Measurements from ENCODE around the gene GPC5.
"Not testable (repeated sequence)": the region's sequence is repeated elsewhere in the genome, so short reads cannot be mapped to it uniquely, and the experiment has no call there.

Gene GPC5

DNA sequence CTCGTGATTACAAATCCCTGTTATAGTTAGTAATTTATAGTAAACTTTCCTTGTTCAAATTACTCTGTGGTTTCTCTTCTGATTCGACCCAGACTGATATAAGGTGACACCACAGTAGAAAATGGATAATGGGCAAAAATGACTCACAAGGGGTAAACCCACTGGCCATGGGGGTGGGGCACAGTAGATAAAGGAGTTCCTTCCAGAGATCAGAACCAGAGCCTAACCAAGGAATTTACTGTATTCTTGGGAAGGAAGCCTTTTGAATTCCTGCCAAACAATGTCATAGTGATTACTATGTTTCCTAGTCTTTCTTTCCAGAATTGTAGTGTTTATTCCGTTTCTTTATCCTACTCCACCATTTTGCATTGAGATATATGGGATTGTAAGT is 29.0 kb upstream of the GPC5 start:
- DNase-seq (ENCODE audit: low read depth) = no peak

DNA sequence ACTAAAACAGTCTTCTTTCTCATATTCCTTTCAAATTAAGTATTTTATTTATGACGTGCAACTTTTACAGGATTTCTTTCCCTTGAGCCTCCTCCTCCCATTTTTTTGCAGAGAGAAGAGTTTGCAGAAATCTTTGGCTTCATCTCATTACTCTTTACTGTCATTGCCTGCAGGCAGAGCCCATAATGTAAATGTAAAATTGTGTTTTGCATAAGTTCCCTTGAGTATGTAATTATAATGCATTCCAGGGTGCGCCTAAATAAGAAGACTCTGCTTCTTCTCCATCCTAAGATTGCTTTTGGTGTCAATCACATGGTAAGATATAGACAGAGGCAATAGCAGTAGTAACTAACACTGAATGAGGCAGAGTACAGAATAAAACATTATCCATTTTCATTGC is 27.9 kb upstream of the GPC5 start:
- DNase-seq (ENCODE audit: low read depth) = no peak

DNA sequence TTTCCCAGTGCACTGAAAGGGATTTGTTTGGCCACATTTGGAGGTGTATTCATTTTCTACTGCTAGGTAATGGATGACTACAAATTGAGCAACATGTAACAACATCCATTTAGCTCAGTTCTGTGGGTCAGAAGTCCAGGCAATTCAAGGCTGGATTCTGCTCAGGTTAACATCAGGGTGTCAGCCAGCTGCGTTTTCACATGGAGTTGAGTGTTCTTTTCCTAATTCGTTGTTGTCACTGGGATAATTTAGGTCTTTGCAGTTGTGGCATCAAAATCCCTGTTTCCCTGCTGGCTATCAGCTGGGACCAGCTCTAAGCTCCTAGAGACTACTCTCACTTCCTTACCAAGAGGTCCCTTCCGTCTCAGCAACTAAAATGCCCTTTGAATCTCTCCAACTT is 25.5 kb upstream of the GPC5 start:
- no peak for DNase-seq (ENCODE audit: low read depth)

DNA sequence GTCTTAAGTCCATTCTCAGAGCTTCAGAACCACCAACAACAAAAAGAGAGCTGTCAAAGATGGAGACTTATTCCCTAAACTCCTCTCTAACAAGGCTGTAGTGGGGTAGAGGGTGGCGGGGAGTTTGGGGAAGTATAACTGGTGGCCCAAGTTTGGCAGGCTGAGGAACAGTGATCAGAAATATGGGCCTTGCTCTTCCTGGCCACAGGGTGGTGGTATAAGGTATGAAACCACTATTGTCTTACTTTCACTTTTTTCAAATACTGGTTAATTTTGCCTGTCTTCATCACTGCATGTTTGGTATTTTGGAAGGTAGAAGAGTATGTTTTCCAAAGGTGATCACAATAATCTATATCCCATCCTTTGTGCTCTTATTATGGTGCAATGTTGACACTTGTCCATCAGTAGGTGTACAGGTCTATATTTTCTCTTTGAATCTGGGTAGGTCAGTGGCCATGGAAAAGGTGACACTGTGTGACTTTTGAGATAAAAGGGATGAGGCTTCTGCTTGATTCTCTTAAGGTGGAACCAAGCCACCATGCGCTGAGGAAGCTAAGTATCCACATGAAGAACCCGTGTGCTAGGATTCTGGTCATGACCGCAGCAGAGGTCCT is 23.2 kb upstream of the GPC5 start:
- DNase-seq (ENCODE audit: low read depth) = no peak

DNA sequence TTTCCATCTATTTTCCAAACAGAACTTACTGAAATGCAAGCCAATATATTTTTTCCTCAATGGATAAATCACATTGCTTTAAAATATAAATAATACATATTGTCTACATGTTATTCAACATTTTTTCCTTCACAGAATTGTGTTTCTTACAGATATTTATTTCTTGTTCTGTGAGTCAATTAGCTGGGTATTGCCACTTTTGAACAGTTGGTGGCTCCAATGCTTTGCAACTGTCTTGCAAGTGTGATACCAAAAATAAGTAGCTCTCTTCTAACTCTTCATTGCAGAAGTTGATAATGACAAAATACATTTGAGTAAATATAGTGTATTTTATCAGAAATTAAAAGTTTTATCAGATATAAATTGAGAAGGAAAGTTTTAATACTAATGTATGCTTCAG is 17.1 kb upstream of the GPC5 start:
- DNase-seq (ENCODE audit: low read depth) = no peak

DNA sequence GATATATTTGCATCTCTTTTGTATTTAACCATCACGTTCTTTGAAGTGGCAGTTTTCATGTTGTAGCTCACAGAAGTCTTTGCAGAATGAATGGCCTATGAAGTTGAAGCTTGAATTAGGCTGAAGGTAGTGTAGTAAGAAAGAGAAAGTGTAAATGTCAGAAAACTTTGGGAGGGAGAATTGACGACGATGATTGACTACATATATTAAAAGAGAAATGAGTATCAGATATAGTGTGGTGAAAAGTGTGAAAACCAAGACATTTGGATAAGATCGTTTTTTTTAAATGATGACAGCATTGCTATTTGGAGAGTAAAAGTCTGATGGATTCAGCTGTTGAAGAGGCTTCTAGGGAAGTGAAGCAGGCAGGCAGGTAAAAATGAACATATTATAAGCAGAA is 14.6 kb upstream of the GPC5 start:
- no peak for DNase-seq (ENCODE audit: low read depth)

DNA sequence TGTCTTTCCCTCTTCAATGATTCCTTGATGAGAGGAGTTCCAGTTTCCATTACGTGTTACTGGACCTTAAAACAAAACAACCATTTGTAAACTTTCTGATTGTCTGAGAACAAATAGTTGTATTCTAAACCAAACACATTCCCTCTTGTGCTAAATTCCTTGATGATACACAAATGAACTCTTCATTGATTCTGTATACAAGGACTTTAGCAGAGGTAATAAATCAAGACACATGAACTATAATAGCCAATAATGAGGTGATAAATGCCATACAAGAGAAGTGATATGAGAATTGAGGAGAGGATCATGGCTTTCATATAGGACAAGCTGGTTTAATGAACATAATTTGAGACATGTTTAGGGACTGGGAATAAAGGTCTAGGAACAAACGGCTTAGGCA is 13.5 kb upstream of the GPC5 start:
- no peak for DNase-seq (ENCODE audit: low read depth)

DNA sequence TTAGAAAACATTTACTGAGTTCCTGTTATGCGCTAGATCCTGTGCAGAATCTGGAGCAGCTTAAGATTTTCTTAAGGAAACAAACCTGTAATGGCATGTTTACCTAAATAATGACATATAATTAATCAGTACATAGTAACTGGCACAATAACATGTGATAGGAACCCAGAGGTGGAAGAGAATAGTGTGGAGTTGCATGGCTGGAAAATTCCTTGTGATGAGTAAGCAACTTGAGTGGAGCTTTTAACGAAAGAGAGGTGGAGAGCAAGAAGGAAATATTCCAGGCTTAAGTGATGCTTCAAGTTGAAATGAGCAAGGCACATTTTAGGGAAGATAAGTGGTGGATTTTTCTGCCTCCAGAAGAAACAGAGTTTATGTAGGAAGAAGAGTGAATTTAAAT is 9.2 kb upstream of the GPC5 start:
- no peak for DNase-seq (ENCODE audit: low read depth)

DNA sequence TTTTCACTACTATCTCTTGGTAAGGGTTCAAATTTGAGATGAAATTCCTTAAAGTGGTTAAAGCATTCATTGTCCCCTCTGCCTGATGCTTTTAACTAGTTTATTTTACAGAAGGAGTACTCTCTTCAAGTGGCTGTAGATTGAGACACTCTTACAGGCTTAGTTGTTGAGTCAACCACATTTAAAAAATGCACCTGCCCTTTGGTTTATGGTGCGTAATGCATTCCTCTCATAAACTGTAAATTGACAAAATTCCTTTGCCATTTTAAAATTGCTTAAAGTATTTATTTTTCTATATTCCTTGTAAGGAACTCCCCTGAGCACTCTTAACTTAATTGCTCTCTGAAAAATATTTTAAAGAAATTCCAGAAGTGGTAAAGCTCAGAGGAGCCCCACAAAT is 826 bp upstream of the GPC5 start:
- no peak for DNase-seq (ENCODE audit: low read depth)

DNA sequence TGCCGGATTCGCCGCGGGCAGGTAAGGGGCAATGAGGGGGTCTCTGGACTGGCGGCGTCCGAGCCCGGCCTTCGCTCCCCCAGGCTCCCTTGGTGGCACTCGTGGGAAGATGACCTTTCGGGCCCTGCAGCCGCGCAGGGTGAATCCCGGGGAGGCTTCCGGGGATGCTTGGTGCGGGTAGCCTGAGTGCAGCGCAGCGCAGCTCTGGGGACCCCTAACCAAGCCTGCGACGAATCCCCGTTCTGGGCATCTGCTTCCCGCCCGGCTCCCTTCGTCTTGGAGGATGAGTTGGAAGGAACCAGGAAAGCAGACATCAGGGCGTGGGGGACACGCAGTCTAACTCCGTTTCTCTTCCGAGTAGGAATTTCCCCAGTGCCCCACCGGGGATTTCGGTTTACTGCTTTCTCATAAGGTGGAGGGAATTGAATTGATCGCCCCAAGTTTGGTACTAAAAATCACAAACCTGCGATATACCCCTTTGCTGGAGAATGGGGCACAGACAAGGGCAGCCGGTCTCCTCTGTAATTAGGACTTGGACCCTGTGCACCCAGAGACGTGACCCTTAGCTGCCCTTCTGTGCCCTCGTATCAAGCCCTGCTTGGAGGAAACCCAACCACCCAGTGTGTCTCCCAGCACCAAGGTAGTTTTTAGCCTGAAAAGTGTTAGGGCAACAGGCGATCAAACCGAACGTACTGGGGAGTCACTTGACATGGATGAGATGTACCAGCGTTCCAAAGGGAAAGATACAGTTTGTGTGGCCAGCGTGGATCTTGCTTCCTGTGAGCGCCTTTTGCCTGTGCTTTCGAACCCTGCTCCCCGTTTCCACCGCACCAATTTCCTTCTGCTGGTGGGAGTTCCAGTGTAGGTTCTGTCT is 1.0 kb downstream of the GPC5 start:
- DNase-seq (ENCODE audit: low read depth) = no peak

DNA sequence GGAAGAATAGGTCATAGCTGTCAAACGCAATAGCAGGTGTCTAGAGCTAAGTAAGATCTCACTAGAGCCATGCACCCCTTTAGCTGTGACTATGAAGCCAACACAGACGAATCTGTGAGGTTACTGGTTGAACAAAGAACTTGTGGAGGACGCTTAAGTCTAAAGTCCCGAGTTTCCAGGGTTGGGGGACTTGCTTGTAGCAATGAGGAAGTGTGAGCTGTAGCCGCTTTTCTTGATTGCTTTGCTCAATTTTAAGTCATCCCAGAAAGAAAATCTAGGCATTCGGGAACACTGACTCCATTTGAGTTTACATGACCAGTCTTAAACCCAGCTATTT is 1.6 kb downstream of the GPC5 start:
- DNase-seq (ENCODE audit: low read depth) = no peak

DNA sequence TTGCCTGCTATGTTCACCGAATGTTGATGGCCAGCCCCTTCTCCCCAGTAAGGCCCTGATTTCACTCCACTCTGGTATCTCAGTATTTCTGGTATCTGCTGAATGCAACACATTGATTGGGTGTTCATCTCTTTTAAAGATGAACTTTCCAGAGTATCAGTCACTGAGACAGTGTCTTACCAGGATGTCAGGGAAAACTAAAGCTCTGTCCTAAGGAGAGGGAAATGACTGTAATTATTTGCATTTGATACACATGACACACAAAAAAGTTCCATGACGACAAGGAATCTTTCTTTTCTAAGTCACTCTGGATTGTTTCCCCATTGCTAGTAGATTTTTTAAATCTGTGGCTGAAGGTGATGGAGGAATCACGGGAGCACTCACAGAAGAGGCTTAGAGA is 2.2 kb downstream of the GPC5 start:
- no peak for DNase-seq (ENCODE audit: low read depth)

DNA sequence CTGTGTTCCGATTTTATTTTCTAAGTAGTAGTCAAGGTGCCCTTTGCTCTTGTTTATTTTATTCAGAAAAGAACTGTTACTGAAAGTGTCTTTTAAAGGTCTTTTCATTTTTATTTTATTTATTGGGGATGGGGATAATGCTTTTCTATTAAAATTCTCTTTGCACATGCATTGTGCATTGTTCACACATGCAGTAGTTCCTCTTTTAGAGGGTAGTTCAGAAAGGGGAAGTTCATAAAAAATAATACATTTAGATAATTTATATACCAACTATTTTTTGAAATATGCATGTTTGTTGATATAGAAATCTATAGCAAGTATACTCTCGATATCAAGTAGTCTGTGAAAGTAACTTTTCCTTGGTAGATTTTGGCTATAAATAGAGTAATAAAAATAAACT is 3.5 kb downstream of the GPC5 start:
- DNase-seq (ENCODE audit: low read depth) = no peak

DNA sequence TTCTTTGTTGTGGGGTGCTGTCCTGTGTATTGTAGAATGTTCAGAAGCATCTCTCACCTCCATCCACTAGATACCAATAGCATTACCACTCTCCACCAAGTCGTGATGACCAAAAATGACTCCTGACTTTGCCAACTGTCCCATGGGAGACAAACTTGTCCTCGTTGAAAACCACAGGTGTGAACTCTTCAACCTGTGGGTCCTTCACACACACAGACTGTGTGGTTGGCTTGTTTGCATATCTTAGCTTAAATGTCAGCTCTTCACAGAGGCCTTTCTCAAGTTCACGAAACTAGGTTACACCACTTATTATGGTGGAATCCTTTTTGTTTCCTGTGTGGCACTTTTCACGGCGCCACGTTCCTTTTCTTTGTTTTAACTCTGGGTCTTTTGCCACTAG is 6.8 kb downstream of the GPC5 start:
- no peak for DNase-seq (ENCODE audit: low read depth)

DNA sequence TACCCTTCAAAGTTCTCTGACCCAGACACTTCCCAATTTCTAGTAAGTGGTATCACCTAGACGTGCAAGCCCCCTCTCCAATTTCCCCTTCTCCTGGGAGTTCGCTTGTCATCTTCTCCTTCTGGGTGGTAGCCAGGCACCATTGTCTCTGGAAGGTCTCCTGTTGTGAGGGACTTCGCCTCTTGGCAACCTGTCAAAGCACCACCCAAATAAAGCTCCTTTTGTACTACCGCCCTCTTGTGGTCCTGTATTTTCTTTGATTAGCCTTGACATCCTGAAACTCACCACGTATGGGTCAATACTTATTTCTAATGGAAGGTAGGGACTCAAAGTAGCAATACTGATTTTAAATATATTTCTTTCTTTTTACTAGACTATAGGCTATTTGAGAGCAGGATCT is 8.2 kb downstream of the GPC5 start:
- no peak for DNase-seq (ENCODE audit: low read depth)

DNA sequence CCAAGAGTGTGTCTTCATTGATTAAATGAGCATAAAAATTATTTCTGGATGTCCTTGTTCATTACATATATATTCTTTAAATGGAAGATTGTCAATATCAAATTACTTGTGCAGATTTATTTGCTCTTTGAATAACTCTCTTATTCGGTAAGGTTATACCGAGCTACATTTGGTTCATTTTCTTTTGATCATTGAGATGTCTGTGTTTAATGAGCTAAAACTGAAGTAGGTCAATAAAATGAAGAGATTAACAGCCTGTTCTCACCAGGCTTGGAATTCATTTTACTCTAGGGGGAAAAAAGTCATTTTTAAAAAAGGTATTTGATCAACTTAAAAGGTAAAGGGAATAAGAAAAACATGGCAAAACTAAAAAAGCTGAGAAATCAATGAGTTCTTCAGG is 10.6 kb downstream of the GPC5 start:
- no peak for DNase-seq (ENCODE audit: low read depth)

DNA sequence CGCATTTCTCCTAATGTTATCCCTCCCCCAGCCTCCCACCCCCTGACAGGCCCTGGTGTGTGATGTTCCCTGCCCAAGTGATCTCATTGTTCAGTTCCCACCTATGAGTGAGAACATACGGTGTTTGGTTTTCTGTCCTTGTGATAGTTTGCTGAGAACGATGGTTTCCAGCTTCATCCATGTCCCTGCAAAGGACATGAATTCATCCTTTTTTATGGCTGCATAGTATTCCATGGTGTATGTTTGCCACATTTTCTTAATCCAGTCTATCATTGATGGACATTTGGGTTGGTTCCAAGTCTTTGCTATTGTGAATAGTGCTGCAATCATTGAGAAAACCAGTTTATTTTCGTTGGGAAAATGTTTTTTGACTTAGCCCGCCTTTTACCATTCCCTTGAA is 18.2 kb downstream of the GPC5 start:
- DNase-seq (ENCODE audit: low read depth) = not testable (repeated sequence)

DNA sequence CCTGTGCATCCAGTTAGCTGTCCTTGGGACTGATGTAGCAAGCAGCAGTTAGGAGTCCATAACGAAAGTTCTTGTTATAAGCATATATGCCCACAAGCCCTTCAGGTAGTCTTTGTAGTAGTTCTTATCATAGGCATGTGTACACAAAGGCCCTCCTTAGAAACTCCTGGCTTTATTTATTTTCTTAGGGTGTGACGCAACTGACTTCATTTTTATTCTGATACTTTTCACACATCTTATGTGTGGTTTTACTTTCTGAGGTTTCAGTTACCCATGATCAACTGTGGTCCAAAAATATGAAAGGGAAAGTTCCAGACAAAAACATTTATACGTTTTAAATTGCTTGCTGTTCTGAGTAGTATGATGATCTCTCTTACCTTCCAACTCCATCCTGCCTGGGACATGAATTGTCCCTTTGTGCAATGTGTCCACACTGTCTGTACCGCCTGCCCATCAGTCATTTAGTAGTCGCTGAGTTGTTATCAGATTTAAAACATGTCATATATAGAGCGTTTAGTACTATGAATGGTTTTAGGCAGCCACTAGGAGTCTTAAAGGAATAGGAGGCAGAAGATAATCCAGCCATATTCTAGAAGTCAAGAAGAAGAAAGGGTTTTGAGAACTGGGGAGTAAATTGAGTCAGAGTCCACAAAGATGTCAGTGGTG is 19.4 kb downstream of the GPC5 start:
- DNase-seq (ENCODE audit: low read depth) = no peak

DNA sequence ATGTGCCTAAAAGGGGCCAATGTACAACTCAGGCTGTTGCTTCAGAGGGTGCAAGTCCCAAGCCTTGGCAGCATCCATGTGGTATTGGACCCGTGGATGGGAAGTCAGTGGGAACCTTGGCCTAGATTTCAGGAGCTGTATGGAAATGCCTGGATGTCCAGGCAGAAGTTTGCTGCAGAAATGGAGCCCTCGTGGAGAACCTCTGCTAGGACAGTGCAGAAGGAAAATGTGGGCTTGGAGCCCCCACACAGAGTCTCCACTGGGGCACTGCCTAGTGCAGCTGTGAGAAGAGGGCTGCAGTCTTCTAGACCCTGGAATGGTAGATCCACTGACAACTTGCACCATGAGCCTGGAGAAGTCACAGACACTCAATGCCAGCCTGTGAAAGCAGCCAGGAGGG is 28.5 kb downstream of the GPC5 start:
- no peak for DNase-seq (ENCODE audit: low read depth)

DNA sequence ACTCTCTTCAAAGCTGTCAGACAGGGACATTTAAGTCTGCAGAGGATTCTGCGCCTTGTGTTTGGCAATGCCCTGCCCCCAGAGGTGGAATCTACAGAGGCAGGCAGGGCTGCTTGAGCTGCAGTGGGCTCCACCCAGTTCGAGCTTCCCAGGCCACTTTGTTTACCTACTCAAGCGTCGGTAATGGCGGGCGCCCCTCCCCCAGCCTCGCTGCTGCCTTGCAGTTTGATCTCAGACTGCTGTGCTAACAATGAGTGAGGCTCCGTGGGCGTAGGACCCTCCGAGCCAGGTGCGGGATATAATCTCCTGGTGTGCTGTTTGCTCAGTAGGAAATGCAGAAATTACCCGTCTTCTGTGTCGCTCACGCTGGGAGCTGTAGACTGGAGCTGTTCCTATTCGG is 40.3 kb downstream of the GPC5 start:
- DNase-seq (ENCODE audit: low read depth) = not testable (repeated sequence)

DNA sequence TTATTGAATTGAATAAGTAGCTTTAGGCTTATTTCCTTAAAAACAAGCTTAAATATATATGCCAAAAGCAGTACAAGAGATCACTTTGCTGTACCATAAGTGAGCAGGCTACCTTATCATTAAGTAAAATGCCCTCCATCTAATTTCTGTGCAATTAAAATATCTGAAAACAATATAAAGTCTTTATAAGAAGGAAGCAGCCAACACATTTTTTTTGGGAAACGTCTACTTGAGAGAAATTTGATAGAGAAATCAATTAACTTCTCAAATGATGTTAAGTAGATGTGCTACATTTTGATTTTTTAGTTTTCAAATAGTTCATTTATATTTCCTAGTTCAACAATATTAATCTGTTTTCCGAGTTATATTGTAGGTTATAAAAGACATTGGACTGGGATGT is 52.5 kb downstream of the GPC5 start:
- no peak for DNase-seq (ENCODE audit: low read depth)

DNA sequence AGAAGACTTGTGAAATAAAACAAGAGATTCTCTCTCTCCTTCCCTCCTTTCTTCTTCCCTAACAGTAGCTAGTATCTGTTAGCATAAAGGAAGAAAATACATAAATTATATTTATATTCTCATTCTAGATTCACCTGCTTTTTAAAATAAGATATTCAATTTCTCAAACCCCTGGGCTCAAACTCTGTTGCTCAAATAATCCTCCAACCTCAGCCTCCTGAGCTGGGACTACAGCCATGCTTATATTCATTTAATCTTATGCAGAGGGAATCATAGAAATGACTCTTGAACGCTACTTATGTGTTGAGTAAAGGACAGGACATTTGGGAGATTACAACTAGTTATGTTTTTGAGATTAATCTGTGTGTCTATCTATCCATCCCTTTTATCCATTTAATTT is 56.2 kb downstream of the GPC5 start:
- DNase-seq (ENCODE audit: low read depth) = no peak

DNA sequence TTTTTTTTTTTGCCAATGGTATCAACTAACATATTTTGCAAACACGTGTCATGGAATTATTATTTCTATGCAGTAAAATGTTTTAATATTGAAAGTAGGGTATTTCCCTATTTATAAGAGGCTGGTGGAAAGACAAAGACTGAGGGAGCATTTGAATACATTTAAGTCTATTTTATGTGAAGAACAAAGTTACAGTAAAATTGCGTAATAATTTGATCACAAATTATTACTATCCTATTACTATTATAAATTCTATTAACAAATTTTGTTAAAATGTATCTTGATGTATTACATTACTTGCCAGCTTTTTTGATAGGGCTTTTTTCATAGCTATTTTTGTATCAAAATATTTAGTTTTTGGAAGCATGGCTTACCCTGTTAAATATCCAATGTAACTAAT is 58.4 kb downstream of the GPC5 start:
- no peak for DNase-seq (ENCODE audit: low read depth)

DNA sequence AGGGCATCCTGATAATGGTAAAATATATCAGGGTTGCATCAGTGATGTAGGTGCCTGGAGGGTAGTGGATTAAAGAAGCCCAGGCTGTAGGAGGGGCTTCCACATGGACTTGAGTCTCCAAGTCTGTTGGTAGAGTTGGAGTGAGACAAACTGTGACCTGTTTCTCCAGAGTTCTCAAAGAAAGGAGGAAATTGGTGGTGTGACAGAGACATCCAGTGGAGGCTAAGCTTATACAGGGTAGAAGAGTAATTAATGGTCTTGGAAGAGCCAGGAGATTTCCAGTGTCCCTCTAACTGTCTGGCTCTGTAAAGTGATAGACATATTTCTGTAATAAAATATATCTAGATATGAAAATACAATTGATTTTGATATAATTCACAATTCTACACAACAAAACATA is 61.1 kb downstream of the GPC5 start:
- no peak for DNase-seq (ENCODE audit: low read depth)

Data from stimulated activated CD8-positive, alpha-beta memory T cell treated with anti-CD3 and anti-CD28 coated beads, Interleukin-7, amount 100 ng/mL, for 24 hours (primary cell).